ENCODE data around the gene GPC3.

GPC3 gene

DNA sequence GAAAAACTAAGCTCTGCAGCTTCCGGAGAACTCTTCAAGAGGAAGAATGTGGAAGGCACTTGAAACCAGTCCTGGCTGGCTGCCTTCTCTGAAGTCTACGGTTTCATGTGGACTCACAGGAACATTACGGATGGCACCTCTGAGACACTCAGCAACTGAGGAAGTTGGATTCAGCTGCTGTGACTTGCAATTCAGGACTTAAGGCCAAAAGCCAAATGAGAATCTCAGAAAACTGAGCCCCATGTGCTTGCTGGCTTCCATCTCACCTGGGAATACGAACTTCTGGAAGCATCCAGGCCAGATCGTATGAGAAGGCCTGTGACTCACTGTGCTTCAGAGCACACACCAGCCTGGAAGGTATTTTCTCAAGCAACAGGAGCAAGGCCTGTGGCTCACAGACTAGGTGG lies 462.3 kb downstream of the GPC3 start:
- no peak overlapping the region for H2AFZ ChIP-seq (ENCODE audit: low read length, unreplicated experiment)
- no peak overlapping the region for H3K27ac ChIP-seq (ENCODE audit: low read depth, low read length)
- no peaks in the 10 kb centered on the region for H3K4me1 ChIP-seq (ENCODE audit: control insufficient read depth, insufficient read depth, low read length, unreplicated experiment)
- H3K27me3 ChIP-seq (ENCODE audit: insufficient read depth, low read length): no peaks in the 10 kb centered on the region
- no peaks in the 10 kb centered on the region for H3K36me3 ChIP-seq (ENCODE audit: insufficient read depth, low read length)
- no peaks in the 10 kb centered on the region for H3K79me2 ChIP-seq (ENCODE audit: control insufficient read depth, insufficient read depth, low read length, unreplicated experiment)
- no peak overlapping the region for H3K4me3 ChIP-seq (ENCODE audit: low read depth, low read length)

DNA sequence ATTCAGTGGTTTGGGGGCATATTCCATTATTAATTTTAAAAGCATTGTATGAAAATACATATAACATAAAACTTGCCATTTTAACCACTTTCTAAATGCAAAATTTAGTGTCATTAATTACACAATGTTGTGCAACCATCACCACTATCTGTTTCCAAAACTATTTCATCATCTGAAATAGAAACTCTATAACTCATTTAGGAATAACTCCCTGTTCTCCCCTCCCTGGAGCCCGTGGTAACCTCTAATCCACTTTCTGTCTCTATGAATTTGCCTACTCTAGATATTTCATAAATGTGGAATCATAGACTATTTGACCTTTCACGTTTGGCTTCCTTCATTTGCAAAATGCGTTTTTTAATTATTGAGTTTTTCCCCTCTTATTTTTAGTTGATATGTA lies 468.7 kb downstream of the GPC3 start:
- no peak overlapping the region for H3K27ac ChIP-seq (ENCODE audit: low read depth, low read length)
- H3K27me3 ChIP-seq (ENCODE audit: insufficient read depth, low read length): no peaks in the 10 kb centered on the region
- H3K79me2 ChIP-seq (ENCODE audit: control insufficient read depth, insufficient read depth, low read length, unreplicated experiment): no peaks in the 10 kb centered on the region
- H3K4me3 ChIP-seq (ENCODE audit: low read depth, low read length): no peak overlapping the region
- no peak overlapping the region for H2AFZ ChIP-seq (ENCODE audit: low read length, unreplicated experiment)
- no peaks in the 10 kb centered on the region for H3K36me3 ChIP-seq (ENCODE audit: insufficient read depth, low read length)
- H3K4me1 ChIP-seq (ENCODE audit: control insufficient read depth, insufficient read depth, low read length, unreplicated experiment): no peaks in the 10 kb centered on the region

- H3K79me2 ChIP-seq (ENCODE audit: control insufficient read depth, insufficient read depth, low read length, unreplicated experiment): no peaks in the 10 kb centered on the region
- H3K4me3 ChIP-seq (ENCODE audit: low read depth, low read length): no peak overlapping the region
- no peaks in the 10 kb centered on the region for H3K36me3 ChIP-seq (ENCODE audit: insufficient read depth, low read length)
- H2AFZ ChIP-seq (ENCODE audit: low read length, unreplicated experiment): no peak overlapping the region
- H3K27me3 ChIP-seq (ENCODE audit: insufficient read depth, low read length): no peaks in the 10 kb centered on the region
- no peak overlapping the region for H3K27ac ChIP-seq (ENCODE audit: low read depth, low read length)
- H3K4me1 ChIP-seq (ENCODE audit: control insufficient read depth, insufficient read depth, low read length, unreplicated experiment): no peaks in the 10 kb centered on the region
Observed at GRCh38 chrX:133514486-133514885, 470.9 kb downstream of the GPC3 start.

DNA sequence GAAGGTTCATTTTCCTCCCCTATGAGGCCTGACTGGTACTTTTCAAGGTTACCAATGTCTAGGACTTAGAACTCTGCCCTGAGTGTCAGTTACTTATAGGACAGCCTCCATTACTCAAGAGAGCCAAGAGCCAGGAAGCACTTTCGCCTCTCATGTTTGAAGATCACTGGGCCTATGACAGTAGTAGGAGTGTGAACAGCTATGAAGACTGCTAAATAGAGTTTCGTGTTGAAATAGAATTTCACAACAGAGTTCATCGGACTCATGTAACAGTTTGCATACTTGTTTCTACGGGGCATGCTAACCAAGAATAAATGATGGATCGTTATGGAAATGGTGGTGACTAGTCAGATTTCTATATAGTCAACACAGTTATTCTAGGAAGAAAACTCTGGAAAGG lies 472.3 kb downstream of the GPC3 start:
- no peaks in the 10 kb centered on the region for H3K79me2 ChIP-seq (ENCODE audit: control insufficient read depth, insufficient read depth, low read length, unreplicated experiment)
- H3K36me3 ChIP-seq (ENCODE audit: insufficient read depth, low read length): no peaks in the 10 kb centered on the region
- no peak overlapping the region for H2AFZ ChIP-seq (ENCODE audit: low read length, unreplicated experiment)
- H3K27ac ChIP-seq (ENCODE audit: low read depth, low read length): no peak overlapping the region
- H3K4me3 ChIP-seq (ENCODE audit: low read depth, low read length): no peak overlapping the region
- no peaks in the 10 kb centered on the region for H3K27me3 ChIP-seq (ENCODE audit: insufficient read depth, low read length)
- H3K4me1 ChIP-seq (ENCODE audit: control insufficient read depth, insufficient read depth, low read length, unreplicated experiment): no peaks in the 10 kb centered on the region

DNA sequence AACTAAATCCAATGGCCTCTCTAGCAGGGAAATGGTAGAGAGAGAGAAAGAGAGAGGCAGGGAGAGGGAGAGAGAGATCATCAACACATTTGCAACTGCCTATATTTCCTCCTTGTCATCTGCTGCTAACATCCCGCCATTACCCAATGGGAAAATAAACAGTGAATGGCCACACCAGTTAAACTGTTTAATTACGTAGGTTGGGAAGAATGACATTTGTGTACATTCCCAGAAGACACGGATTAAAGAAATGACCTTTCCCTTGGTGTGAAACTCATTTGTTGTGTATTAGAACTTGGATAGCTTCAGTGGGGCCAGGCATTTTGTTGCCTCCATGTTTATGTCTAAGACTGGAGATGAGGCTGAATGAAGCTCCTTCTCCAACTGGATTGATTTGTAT lies 474.4 kb downstream of the GPC3 start:
- Histone ChIP-seq H3K4me1 (ENCODE audit: control insufficient read depth, insufficient read depth, low read length, unreplicated experiment) (no peaks in the 10 kb centered on the region), H3K4me3 (ENCODE audit: low read depth, low read length) (no peak overlapping the region), H3K36me3 (ENCODE audit: insufficient read depth, low read length) (no peaks in the 10 kb centered on the region), H3K79me2 (ENCODE audit: control insufficient read depth, insufficient read depth, low read length, unreplicated experiment) (no peaks in the 10 kb centered on the region), H3K27ac (ENCODE audit: low read depth, low read length) (no peak overlapping the region), H3K27me3 (ENCODE audit: insufficient read depth, low read length) (no peaks in the 10 kb centered on the region), H2AFZ (ENCODE audit: low read length, unreplicated experiment) (no peak overlapping the region)

- no peaks in the 10 kb centered on the region for H3K4me1 ChIP-seq (ENCODE audit: control insufficient read depth, insufficient read depth, low read length, unreplicated experiment)
- H3K4me3 ChIP-seq (ENCODE audit: low read depth, low read length): no peak overlapping the region
- no peaks in the 10 kb centered on the region for H3K27me3 ChIP-seq (ENCODE audit: insufficient read depth, low read length)
- no peak overlapping the region for H2AFZ ChIP-seq (ENCODE audit: low read length, unreplicated experiment)
- H3K79me2 ChIP-seq (ENCODE audit: control insufficient read depth, insufficient read depth, low read length, unreplicated experiment): no peaks in the 10 kb centered on the region
- H3K27ac ChIP-seq (ENCODE audit: low read depth, low read length): no peak overlapping the region
- H3K36me3 ChIP-seq (ENCODE audit: insufficient read depth, low read length): no peaks in the 10 kb centered on the region
Observed at GRCh38 chrX:133497356-133497755, 488.0 kb downstream of the GPC3 start.

DNA sequence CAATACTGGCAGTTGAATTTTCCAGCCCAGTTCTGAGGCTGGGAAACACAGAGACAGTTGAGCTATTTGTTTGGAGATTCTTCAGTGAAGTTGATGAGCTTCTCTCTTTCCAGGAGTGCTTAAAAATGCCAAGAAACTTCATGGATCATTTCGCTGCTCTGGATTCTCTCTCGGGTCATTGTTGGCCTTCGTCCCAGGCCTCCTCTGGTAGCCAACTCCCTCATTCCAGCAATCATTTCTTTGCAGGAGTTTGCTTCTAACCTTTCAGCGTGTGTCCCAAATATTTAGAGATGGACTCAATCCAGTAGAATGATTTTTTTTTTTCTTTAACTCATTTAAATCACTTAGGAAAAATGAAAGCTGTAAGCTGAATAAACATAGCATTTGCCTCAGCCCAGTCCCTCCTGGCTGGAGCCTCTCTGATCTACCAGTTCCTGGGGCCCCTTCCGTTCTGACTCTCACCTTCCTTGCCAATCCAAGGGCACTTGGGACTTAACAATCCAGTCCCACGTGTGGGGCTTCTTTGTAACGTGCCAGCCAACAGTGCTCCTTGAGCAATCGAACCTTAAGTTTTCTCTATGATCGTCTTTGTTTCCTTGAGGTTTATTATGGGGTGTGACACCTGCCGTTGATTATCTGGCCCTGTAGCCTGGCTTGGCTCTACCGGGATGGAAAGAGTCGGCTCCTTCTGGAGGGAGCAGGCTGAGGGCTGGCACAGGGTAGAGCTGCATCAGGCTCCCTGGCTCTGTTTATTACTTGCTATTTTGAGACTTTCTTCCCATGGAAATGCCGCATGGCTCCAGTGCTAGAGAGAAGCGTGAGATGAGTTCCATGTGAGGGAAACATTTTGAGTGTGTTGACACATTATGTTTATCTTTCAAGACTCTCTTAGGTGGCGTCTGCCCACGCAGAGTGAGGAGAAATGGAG lies 489.7 kb downstream of the GPC3 start:
- Histone ChIP-seq H3K27ac (ENCODE audit: low read depth, low read length) (no peak overlapping the region), H2AFZ (ENCODE audit: low read length, unreplicated experiment) (no peak overlapping the region), H3K79me2 (ENCODE audit: control insufficient read depth, insufficient read depth, low read length, unreplicated experiment) (no peaks in the 10 kb centered on the region), H3K4me1 (ENCODE audit: control insufficient read depth, insufficient read depth, low read length, unreplicated experiment) (no peaks in the 10 kb centered on the region), H3K36me3 (ENCODE audit: insufficient read depth, low read length) (no peaks in the 10 kb centered on the region), H3K27me3 (ENCODE audit: insufficient read depth, low read length) (no peaks in the 10 kb centered on the region), H3K4me3 (ENCODE audit: low read depth, low read length) (no peak overlapping the region)

DNA sequence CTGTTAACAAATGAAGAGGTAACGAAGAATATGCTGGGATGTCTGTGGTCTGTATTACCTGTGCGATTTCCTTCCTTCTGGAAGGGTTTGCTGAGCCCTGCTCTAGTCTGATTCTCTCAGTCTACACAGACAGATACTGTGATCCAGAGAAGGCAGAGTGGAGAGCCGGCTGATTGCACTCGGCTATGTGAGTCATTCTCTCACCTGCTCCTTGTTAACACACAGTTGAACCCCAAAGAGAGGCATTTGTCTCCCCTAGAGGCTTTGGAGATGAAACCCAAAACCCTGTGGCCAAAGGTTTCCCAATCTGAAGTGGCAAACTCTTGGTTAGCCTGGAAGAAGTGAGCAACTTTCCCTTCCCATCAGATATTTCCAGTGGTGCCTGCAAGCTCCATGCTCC lies 492.0 kb downstream of the GPC3 start:
- Histone ChIP-seq H3K36me3 (ENCODE audit: insufficient read depth, low read length) (no peaks in the 10 kb centered on the region), H2AFZ (ENCODE audit: low read length, unreplicated experiment) (no peak overlapping the region), H3K27ac (ENCODE audit: low read depth, low read length) (no peak overlapping the region), H3K79me2 (ENCODE audit: control insufficient read depth, insufficient read depth, low read length, unreplicated experiment) (no peaks in the 10 kb centered on the region), H3K27me3 (ENCODE audit: insufficient read depth, low read length) (no peaks in the 10 kb centered on the region), H3K4me1 (ENCODE audit: control insufficient read depth, insufficient read depth, low read length, unreplicated experiment) (no peaks in the 10 kb centered on the region), H3K4me3 (ENCODE audit: low read depth, low read length) (no peak overlapping the region)

GRCh38 chrX:133490955-133491354 lies 494.4 kb downstream of the GPC3 start:
- H3K27me3 ChIP-seq (ENCODE audit: insufficient read depth, low read length): no peaks in the 10 kb centered on the region
- H3K79me2 ChIP-seq (ENCODE audit: control insufficient read depth, insufficient read depth, low read length, unreplicated experiment): no peaks in the 10 kb centered on the region
- H3K27ac ChIP-seq (ENCODE audit: low read depth, low read length): no peak overlapping the region
- no peak overlapping the region for H2AFZ ChIP-seq (ENCODE audit: low read length, unreplicated experiment)
- H3K36me3 ChIP-seq (ENCODE audit: insufficient read depth, low read length): no peaks in the 10 kb centered on the region
- H3K4me1 ChIP-seq (ENCODE audit: control insufficient read depth, insufficient read depth, low read length, unreplicated experiment): no peaks in the 10 kb centered on the region
- no peak overlapping the region for H3K4me3 ChIP-seq (ENCODE audit: low read depth, low read length)

Measured in ACC112 (cell line).